Measurements from ENCODE around the gene KIAA1671.

Gene KIAA1671

DNA sequence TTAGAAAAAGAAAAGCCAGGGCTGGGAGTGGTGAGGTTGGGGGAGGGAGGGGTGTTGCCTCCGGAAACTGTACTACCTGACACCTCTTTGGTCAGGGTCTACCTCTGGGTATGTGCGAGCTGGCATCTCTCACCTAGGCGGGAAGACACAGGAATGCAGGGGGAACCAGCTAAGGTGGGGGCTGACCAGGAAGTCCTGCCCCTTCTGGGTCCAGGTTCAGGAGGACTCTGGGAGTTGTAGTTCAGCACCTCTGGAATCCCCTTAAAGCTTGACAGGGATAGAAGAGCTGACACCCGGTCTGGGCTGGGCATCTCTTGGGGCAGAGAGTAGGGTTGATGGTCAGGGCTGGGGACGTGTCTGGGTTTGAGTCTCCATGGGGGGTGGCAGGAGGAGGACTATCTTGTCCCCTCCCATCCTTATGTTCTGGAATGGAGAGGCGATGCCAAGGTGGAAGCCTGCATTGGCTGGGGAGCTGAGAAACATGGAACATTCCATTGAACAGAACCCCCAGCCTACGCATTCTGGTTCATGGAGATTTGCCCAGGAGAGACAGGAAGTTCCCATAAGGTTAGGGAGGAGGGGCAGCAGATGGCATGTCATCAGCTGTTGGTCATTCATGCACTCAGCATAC is 2.1 kb upstream of the KIAA1671 start:
- Histone ChIP-seq H3K27ac (ENCODE audit: low read depth, low read length, poor library complexity, severe bottlenecking) (no peak overlapping the region), H2AFZ (ENCODE audit: low read length) (no peak overlapping the region), H3K4me3 (ENCODE audit: low read depth, low read length, poor library complexity, severe bottlenecking) (no peak overlapping the region), H3F3A (ENCODE audit: insufficient read depth, low read length) (no peaks in the 10 kb centered on the region), H3K9me3 (ENCODE audit: low read length) (no peaks in the 10 kb centered on the region), H3K9ac (ENCODE audit: low read length) (no peak overlapping the region), H3K9me2 (ENCODE audit: low read depth, low read length) (no peaks in the 10 kb centered on the region), H3K4me2 (ENCODE audit: low read length) (no peak overlapping the region), H3K79me2 (ENCODE audit: insufficient read depth, low read length) (no peaks in the 10 kb centered on the region), H3K27me3 (ENCODE audit: insufficient read depth, low read length) (no peaks in the 10 kb centered on the region), H3K4me1 (ENCODE audit: insufficient read depth, low read length, severe bottlenecking) (no peaks in the 10 kb centered on the region), H4K20me1 (ENCODE audit: insufficient read depth, low read length) (no peaks in the 10 kb centered on the region), H3K36me3 (ENCODE audit: insufficient read depth, low read length) (no peaks in the 10 kb centered on the region)
- TF ChIP-seq, protein P1, sequence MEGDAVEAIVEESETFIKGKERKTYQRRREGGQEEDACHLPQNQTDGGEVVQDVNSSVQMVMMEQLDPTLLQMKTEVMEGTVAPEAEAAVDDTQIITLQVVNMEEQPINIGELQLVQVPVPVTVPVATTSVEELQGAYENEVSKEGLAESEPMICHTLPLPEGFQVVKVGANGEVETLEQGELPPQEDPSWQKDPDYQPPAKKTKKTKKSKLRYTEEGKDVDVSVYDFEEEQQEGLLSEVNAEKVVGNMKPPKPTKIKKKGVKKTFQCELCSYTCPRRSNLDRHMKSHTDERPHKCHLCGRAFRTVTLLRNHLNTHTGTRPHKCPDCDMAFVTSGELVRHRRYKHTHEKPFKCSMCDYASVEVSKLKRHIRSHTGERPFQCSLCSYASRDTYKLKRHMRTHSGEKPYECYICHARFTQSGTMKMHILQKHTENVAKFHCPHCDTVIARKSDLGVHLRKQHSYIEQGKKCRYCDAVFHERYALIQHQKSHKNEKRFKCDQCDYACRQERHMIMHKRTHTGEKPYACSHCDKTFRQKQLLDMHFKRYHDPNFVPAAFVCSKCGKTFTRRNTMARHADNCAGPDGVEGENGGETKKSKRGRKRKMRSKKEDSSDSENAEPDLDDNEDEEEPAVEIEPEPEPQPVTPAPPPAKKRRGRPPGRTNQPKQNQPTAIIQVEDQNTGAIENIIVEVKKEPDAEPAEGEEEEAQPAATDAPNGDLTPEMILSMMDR (IDR thresholded peaks at IDR 0.05; ENCODE audit: low read length), result no peak
- TF ChIP-seq EZH2 (IDR thresholded peaks at IDR 0.05; ENCODE audit: borderline replicate concordance, low read length), result no peak

- Histone ChIP-seq H3K79me2 (ENCODE audit: insufficient read depth, low read length) (no peaks in the 10 kb centered on the region), H3K4me1 (ENCODE audit: insufficient read depth, low read length, severe bottlenecking) (no peaks in the 10 kb centered on the region), H3K4me3 (ENCODE audit: low read depth, low read length, poor library complexity, severe bottlenecking) (no peak overlapping the region), H3F3A (ENCODE audit: insufficient read depth, low read length) (no peaks in the 10 kb centered on the region), H3K27ac (ENCODE audit: low read depth, low read length, poor library complexity, severe bottlenecking) (no peak overlapping the region), H3K9ac (ENCODE audit: low read length) (no peak overlapping the region), H3K27me3 (ENCODE audit: insufficient read depth, low read length) (no peaks in the 10 kb centered on the region), H2AFZ (ENCODE audit: low read length) (no peak overlapping the region), H3K36me3 (ENCODE audit: insufficient read depth, low read length) (no peaks in the 10 kb centered on the region), H3K4me2 (ENCODE audit: low read length) (no peak overlapping the region), H4K20me1 (ENCODE audit: insufficient read depth, low read length) (no peaks in the 10 kb centered on the region), H3K9me2 (ENCODE audit: low read depth, low read length) (no peaks in the 10 kb centered on the region), H3K9me3 (ENCODE audit: low read length) (no peaks in the 10 kb centered on the region)
- TF ChIP-seq EZH2 (IDR thresholded peaks at IDR 0.05; ENCODE audit: borderline replicate concordance, low read length), result no peak
- TF ChIP-seq, protein P1 (IDR thresholded peaks at IDR 0.05; ENCODE audit: low read length), result no peak
Observed at GRCh38 chr22:24952837-24953383, 394 bp downstream of the KIAA1671 start.

DNA sequence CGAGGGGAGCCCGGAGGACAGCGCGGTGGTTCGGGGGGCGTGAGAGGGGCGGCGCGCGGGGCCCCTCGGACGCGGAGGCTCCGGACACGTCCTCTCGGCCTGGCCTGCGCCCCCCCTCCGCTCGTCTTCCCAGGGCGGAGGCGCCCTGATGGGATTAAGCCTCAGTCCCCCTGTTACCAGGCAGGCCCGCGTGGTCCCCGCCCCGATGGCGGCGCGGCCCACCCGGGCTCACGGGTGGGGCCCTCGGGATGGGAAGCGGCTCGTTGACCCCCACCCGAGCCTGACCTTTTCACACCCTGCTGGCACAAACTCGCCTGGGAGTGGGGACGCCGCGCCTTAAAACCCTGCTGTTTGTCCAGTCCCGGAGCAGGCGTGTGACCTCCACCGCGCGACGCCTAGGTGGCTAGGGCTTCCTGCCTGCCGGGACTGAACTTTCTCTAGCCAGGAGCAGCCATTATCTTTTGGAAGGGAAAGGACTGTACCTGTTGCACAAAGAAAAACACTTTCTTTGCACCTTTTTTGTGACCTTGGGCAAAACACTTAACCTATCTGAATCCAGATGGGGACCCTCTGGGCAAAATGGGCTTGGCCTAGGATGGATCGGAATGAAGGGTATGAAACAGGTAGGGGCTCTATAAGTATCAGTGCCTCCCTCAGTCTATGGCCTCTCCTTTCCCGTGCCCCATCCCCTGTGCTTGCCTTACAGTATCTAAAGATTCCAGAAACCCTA is 1.0 kb downstream of the KIAA1671 start:
- Histone ChIP-seq H2AFZ (ENCODE audit: low read length) (no peak overlapping the region), H3K36me3 (ENCODE audit: insufficient read depth, low read length) (no peaks in the 10 kb centered on the region)

More for the DNA sequence above, 1.0 kb downstream of the KIAA1671 start:
- no peaks in the 10 kb centered on the region for H3K9me2 ChIP-seq (ENCODE audit: low read depth, low read length)
- no peak overlapping the region for H3K4me3 ChIP-seq (ENCODE audit: low read depth, low read length, poor library complexity, severe bottlenecking)
- no peaks in the 10 kb centered on the region for H3K79me2 ChIP-seq (ENCODE audit: insufficient read depth, low read length)
- no peak overlapping the region for H3K4me2 ChIP-seq (ENCODE audit: low read length)
- no peak overlapping the region for H3K9ac ChIP-seq (ENCODE audit: low read length)
- no peaks in the 10 kb centered on the region for H3K4me1 ChIP-seq (ENCODE audit: insufficient read depth, low read length, severe bottlenecking)
- H4K20me1 ChIP-seq (ENCODE audit: insufficient read depth, low read length), result no peaks in the 10 kb centered on the region
- no peaks in the 10 kb centered on the region for H3K27me3 ChIP-seq (ENCODE audit: insufficient read depth, low read length)
- H3K9me3 ChIP-seq (ENCODE audit: low read length), result no peaks in the 10 kb centered on the region
- no peaks in the 10 kb centered on the region for H3F3A ChIP-seq (ENCODE audit: insufficient read depth, low read length)
- H3K27ac ChIP-seq (ENCODE audit: low read depth, low read length, poor library complexity, severe bottlenecking), result no peak overlapping the region
- TF ChIP-seq, protein P1 (IDR thresholded peaks at IDR 0.05; ENCODE audit: low read length), result no peak
- no peak for TF ChIP-seq EZH2 (IDR thresholded peaks at IDR 0.05; ENCODE audit: borderline replicate concordance, low read length)
